Fibroblast of skin of right biceps (primary cell): Measurements from ENCODE around the gene YBX2.
"Not testable (repeated sequence)": the region's sequence is repeated elsewhere in the genome, so short reads cannot be mapped to it uniquely, and the experiment has no call there.

Experiments used
- DNase-seq: peaks from one replicate; pipeline ENCODE4 v3.0.0-alpha.2; 2013

The YBX2 gene

GRCh38 chr17:7262192-7262934 is 32.1 kb downstream of the YBX2 start, which contains the start of gene CLDN7:
Gene CLDN7, minus strand, starts transcription at chr17:7262478. Its CDS starts 435 bp downstream, at chr17:7262043.
- no peak for DNase-seq

GRCh38 chr17:7261379-7262191 is 32.9 kb downstream of the YBX2 start:
- DNase-seq, result no peak

GRCh38 chr17:7260651-7261378 is 33.6 kb downstream of the YBX2 start:
- no peak for DNase-seq

DNA sequence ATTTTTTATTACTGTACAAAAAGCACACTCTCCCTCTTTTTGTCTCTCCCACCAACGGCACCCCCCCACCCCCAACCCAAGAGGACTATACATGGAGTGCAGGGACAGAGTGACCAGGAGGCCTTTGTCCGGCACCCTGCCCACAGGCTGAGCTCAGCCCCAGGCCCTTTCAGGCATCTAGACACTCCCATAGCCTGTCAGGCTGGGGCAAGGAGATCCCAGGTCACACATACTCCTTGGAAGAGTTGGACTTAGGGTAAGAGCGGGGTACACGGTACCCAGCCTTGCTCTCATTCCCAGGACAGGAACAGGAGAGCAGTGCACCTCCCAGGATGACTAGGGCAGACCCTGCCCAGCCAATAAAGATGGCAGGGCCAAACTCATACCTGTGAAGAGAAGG is 34.3 kb downstream of the YBX2 start:
- DNase-seq, result no peak

DNA sequence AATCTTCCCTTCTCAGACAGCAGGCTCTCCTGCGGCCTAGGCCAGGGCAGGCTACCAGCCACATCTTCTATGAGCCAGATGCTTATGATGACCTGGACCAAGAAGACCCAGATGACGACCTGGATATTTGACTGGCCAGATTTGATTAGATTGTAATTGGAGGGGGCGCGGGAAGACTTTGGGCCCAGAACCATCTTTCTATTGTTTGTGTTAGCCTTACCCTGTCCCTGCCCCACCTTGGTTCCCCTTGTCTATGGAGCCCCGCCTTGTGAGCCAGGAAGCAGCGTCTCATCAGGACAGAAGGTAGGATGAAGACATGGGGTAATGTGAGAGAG is 34.9 kb downstream of the YBX2 start:
- DNase-seq, result no peak

- no peak for DNase-seq
Observed at GRCh38 chr17:7258731-7259554, 35.5 kb downstream of the YBX2 start.

- DNase-seq, result no peak
Observed at GRCh38 chr17:7256766-7257456, 37.5 kb downstream of the YBX2 start.

DNA sequence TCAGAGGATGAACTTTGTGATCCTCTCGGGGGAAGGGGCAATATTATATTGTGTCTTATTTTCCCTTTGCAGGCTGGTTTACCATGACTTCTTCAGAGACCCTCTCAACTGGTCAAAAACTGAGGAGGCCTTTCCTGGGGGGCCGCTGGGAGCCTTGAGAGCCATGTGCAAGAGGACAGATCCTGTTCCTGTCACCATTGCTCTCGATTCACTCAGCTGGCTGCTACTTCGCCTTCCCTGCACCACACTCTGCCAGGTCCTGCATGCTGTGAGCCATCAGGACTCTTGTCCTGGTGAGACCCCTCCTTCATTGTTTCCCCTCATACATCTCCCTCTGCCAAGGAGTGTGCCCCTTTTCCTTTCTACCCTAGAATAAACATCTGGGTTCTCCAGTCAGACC is 39.9 kb downstream of the YBX2 start:
- DNase-seq, result no peak

DNA sequence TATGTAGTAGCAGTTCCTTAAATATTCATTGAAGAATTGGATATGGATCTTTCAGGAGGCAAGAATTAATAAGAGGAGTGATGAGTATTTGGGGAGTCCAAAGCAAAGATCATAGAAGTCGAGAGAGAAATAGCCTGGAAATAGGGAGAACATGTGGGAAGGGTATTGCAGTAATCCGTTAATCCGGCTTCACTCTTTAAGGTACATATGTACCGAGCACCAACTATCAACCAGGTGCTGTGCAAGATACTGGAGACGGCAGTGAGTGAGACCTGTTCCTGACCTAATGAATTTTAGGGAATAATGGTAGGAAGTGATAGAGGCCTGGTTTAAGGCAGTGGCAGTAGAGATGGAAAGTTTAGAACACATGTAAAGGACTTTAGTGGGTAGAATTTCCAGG is 41.4 kb downstream of the YBX2 start:
- DNase-seq, result no peak

GRCh38 chr17:7252176-7253043 is 42.0 kb downstream of the YBX2 start, which contains the start of gene ELP5:
Gene ELP5, plus strand, starts transcription at chr17:7252215. Its CDS starts 336 bp downstream, at chr17:7252551.
- peak; percentile 96 for DNase-seq

- DNase-seq, result peak; percentile 100
Observed at GRCh38 chr17:7251661-7252175, 42.7 kb downstream of the YBX2 start, which contains the start of gene CTDNEP1. Gene CTDNEP1, minus strand, starts transcription at chr17:7251734. Its CDS starts 438 bp downstream, at chr17:7251296.

DNA sequence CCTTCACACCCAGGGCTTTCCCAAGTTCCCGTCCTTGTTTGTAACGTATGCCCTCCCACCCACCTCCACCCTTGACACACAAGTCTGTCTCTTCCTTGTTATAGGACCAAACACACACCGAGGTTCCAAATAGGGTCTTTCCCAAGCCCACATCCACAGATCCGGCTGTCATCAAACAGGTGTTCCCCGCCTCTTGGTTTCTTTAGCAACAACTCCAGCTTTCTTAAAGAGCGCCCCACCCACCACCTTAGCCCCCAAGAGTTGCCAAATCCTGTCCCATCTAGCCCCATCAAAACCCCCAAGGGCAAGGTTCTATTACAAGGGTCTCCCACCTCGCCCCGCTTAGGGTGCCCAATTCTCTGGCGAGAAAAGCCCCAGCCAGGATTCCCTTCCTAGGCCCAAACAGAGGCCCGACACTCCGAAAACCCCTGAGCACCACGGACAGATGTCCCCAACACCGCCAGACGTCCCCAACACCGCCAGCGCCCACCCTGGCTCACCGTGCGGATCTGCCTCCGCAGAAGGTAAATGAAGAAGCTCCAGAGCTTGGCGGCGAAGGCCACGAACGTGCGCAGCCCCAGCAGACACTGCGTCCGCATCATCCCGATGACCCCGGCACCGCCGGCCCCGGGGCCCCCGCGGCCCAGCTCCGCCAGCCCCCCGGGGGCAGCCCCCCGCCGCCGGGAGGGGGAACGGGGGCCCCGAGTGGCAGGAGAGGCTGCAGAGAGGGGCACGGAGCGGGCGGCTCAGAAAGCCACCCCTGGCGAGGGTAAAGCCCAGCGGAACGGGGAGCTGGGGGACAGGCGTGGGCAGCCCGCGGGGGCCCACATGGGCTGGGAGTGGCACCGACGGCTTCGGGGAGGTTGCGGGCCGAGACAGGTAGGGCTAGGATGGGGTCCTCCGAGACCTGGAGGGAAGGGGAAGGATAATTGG is 43.5 kb downstream of the YBX2 start:
- no peak for DNase-seq

- DNase-seq, result no peak
Observed at GRCh38 chr17:7249830-7250229, 44.6 kb downstream of the YBX2 start.

DNA sequence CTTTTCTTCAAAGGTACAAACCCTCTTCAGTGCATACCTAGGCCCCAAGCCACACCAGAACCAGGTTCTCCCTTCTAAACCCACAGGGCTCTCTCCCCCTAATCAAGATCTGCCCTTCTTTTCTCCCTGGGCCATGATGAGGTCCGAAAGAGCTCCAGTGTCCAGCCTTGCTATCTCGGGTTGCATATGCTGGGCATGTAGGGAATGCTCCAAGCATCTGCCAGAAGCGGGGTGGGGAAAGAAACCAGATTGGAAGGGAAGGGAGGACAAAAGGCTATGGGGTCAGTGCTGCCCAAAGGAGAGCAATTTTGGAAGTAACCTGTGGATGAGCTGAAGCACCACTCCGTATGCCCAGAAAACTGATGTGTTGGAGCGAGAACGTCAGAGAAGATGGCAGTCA is 45.2 kb downstream of the YBX2 start:
- no peak for DNase-seq

- no peak for DNase-seq
Observed at GRCh38 chr17:7248796-7249195, 45.6 kb downstream of the YBX2 start.

GRCh38 chr17:7246779-7247178 is 47.7 kb downstream of the YBX2 start:
- no peak for DNase-seq

DNA sequence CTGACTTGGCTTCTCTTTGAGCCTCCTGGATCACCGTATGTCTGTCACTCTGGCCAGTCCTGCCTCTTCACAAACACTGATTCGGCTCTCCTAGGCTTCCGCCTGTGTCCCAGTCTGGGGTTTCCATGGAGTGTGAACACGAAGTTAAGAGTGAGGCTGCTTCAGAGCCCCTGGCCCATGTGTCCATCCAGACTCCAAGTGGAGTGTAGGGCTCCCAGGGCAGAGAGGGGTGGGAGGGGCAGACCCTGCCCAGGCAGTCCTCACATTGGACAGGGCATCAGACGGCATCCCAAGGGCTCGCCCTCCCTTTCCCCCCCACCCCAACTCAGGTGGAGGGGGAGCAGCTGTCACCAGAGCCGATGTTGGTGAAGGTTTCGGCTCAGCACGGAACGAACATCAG is 50.6 kb downstream of the YBX2 start:
- not testable (repeated sequence) for DNase-seq

GRCh38 chr17:7243453-7243729 is 51.0 kb downstream of the YBX2 start:
- DNase-seq, result no peak

- peak; percentile 97 for DNase-seq
Observed at GRCh38 chr17:7242717-7243452, 51.6 kb downstream of the YBX2 start.
